Panc1 (cell line): ENCODE measurements around the gene NUDCD2. TPM values are rescaled to one million over a fixed set of nuclear protein-coding genes. Genes with fewer than 3 reads are reported as not detected.

Experiments used
- ATAC-seq: fragments of 200-7000 bp; cut with Tn5 transposase; 2 replicates; pipeline ENCODE4 v1.9.1; 2020; ENCODE audit warnings: mild to moderate bottlenecking, moderate library complexity
- BruUV-seq: library from RNA; stranded (reverse); fragments of 400-500 nt; replicated peaks from 2 replicates; lab custom pipeline; 2021; lab: Mats Ljungman, UMichigan
- CTCF ChIA-PET: fragments of 300-600 bp; sonication (Branson Sonifier 250); formaldehyde crosslinking; loops from one replicate; lab custom pipeline; 2022; ENCODE audit warnings: antibody characterized with exemption; lab: Charles Lee
- POLR2A ChIA-PET: fragments of 300-600 bp; sonication (Branson Sonifier 250); formaldehyde crosslinking; loops from one replicate; lab custom pipeline; 2022; ENCODE audit warnings: antibody characterized with exemption; lab: Charles Lee
- DNase-seq: peaks from one replicate; pipeline ENCODE4 v3.0.0-alpha.2; 2010; ENCODE audit warnings: low read depth, low spot score
- H3K27ac ChIP-seq: 2 replicates; pipeline ENCODE4 v1.5.1; 2011; ENCODE audit warnings: mild to moderate bottlenecking, low read length, inconsistent platforms
- H3K27me3 ChIP-seq: fragments of 200-500 bp; sonication (Bioruptor generic); 2 replicates; pipeline ENCODE4 v1.6.0; 2014; ENCODE audit warnings: low read length, inconsistent platforms; ENCODE audit not compliant: control insufficient read depth, insufficient read depth
- H3K36me3 ChIP-seq: fragments of 200-500 bp; sonication (Bioruptor generic); 2 replicates; pipeline ENCODE4 v1.5.1; 2014; ENCODE audit warnings: inconsistent platforms, mild to moderate bottlenecking, low read length, moderate library complexity; ENCODE audit not compliant: control insufficient read depth, insufficient read depth
- H3K4me1 ChIP-seq: 2 replicates; pipeline ENCODE4 v1.5.1; 2011; ENCODE audit warnings: inconsistent platforms, mild to moderate bottlenecking, low read length, moderate library complexity; ENCODE audit not compliant: control insufficient read depth, insufficient read depth
- H3K4me3 ChIP-seq, 2 experiments: 2 replicates each; pipeline ENCODE4 v1.5.1; 2011 to 2012; ENCODE audit warnings: low read depth in 2 of 2, low read length in 2 of 2, mild to moderate bottlenecking in 2 of 2, inconsistent platforms in 1 of 2, moderate library complexity in 1 of 2
- H3K9me3 ChIP-seq: fragments of 200-500 bp; sonication (Bioruptor generic); 2 replicates; pipeline ENCODE4 v1.5.1; 2014; ENCODE audit warnings: low read depth, mild to moderate bottlenecking, inconsistent platforms, low read length, moderate library complexity; ENCODE audit not compliant: control insufficient read depth, insufficient read depth
- POLR2AphosphoS5 ChIP-seq: IDR thresholded peaks from 2 replicates; pipeline ENCODE4 v1.6.1; 2012; ENCODE audit warnings: mild to moderate bottlenecking, low read depth, low read length, moderate library complexity
- REST ChIP-seq, 2 experiments: IDR thresholded peaks; 2 replicates each; pipeline ENCODE4 v1.6.1; 2011 to 2012; ENCODE audit warnings: low read depth in 2 of 2, control low read depth in 1 of 2, low read length in 1 of 2, mild to moderate bottlenecking in 1 of 2, moderate library complexity in 1 of 2; ENCODE audit not compliant: insufficient read depth in 1 of 2
- SIN3A ChIP-seq: IDR thresholded peaks from 2 replicates; pipeline ENCODE4 v1.6.1; 2012; ENCODE audit warnings: low read depth, mild to moderate bottlenecking, low read length, moderate library complexity, borderline replicate concordance; ENCODE audit not compliant: insufficient read depth
- TCF7L2 ChIP-seq: IDR thresholded peaks from 2 replicates; pipeline ENCODE4 v1.6.1; 2011; ENCODE audit warnings: mild to moderate bottlenecking, low read depth, low read length, inconsistent platforms
- in situ Hi-C: cut with HindIII; loops from 2 replicates; pipeline ENCODE4 v1.10.0; 2016; ENCODE audit warnings: low sequenced_read_pairs, low pct_unique_long_range_greater_than_20kb
- intact Hi-C: fragments of 100-400 bp; cut with micrococcal nuclease; formaldehyde crosslinking; loops from one replicate; pipeline ENCODE4 v1.10.0; 2022; ENCODE audit not compliant: unreplicated experiment
- total RNA-seq: library from RNA; stranded (reverse); gene quantifications from one replicate; pipeline ENCODE4 v1.2.1, GENCODE V29; 2021; ENCODE audit not compliant: unreplicated experiment
- TF ChIP-seq, protein P1 (sequence below): fragments of 450-650 bp; IDR thresholded peaks from 2 replicates; pipeline ENCODE4 v1.5.1; 2017; ENCODE audit warnings: mild to moderate bottlenecking

NUDCD2 gene
- total RNA-seq, 1 experiment from 2014 or later, result 58.6 TPM

DNA sequence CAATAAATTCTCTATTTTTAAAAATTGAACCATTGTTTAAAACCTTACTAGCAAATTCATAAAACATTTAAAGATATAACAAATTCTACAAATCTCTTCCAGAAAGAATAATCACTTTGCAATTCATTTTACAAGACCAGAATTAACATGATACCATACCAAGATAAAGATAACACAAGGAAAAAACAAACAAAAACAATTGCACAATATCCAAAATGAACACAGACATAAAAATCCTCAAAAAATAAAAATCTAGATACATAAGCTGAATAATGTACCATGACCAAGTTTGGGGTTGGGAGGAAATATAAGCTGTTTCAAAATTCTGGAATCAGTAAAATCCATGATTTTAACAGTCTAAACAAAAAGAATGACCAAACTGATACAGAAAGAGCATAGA lies 11.4 kb downstream of the NUDCD2 start:
- ChIA-PET POLR2A (no interaction called here), CTCF (no interaction called here)
- no peak overlapping the region for H3K27ac ChIP-seq
- H3K4me3 ChIP-seq, result no peak overlapping the region
- no peak for TF ChIP-seq POLR2AphosphoS5
- no peaks in the 10 kb centered on the region for H3K27me3 ChIP-seq
- H3K9me3 ChIP-seq, result no peaks in the 10 kb centered on the region
- DNase-seq, result no peak
- in situ Hi-C loops, result no loop called here
- H3K36me3 ChIP-seq, result peaks cover 43% of the 10 kb centered on the region
- H3K4me1 ChIP-seq, result no peaks in the 10 kb centered on the region
- BruUV-seq, result TSS peak; percentile 3
- intact Hi-C loops, result no loop called here
- no peak for ATAC-seq

- H3K4me3 ChIP-seq, result no peak overlapping the region
- no peak for TF ChIP-seq SIN3A
- no peak for TF ChIP-seq POLR2AphosphoS5
- TF ChIP-seq TCF7L2, result no peak
- TF ChIP-seq, protein P1, sequence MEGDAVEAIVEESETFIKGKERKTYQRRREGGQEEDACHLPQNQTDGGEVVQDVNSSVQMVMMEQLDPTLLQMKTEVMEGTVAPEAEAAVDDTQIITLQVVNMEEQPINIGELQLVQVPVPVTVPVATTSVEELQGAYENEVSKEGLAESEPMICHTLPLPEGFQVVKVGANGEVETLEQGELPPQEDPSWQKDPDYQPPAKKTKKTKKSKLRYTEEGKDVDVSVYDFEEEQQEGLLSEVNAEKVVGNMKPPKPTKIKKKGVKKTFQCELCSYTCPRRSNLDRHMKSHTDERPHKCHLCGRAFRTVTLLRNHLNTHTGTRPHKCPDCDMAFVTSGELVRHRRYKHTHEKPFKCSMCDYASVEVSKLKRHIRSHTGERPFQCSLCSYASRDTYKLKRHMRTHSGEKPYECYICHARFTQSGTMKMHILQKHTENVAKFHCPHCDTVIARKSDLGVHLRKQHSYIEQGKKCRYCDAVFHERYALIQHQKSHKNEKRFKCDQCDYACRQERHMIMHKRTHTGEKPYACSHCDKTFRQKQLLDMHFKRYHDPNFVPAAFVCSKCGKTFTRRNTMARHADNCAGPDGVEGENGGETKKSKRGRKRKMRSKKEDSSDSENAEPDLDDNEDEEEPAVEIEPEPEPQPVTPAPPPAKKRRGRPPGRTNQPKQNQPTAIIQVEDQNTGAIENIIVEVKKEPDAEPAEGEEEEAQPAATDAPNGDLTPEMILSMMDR, result no peak
- TF ChIP-seq REST (IDR thresholded peaks at IDR 0.05; ENCODE audit: insufficient read depth in 1 of 2, low read depth in 2 of 2, low read length in 1 of 2), result no peak
- H3K27me3 ChIP-seq, result no peaks in the 10 kb centered on the region
- no TSS peak for BruUV-seq
- H3K36me3 ChIP-seq, result peaks cover 39% of the 10 kb centered on the region
- ChIA-PET POLR2A (no interaction called here), CTCF (no interaction called here)
- no peaks in the 10 kb centered on the region for H3K9me3 ChIP-seq
- ATAC-seq (no peak), DNase-seq (no peak)
- in situ Hi-C loops, result no loop called here
- intact Hi-C loops, result no loop called here
- H3K4me1 ChIP-seq, result no peaks in the 10 kb centered on the region
- H3K27ac ChIP-seq, result no peak overlapping the region
These were observed 12.0 kb downstream of the NUDCD2 start for GRCh38 chr5:163447875-163448274.

- BruUV-seq, result no TSS peak
- no peaks in the 10 kb centered on the region for H3K4me1 ChIP-seq
- ChIA-PET CTCF (no interaction called here), POLR2A (no interaction called here)
- TF ChIP-seq POLR2AphosphoS5, result no peak
- TF ChIP-seq, protein P1, result no peak
- TF ChIP-seq SIN3A, result no peak
- TF ChIP-seq TCF7L2, result no peak
- no peak for TF ChIP-seq REST (IDR thresholded peaks at IDR 0.05; ENCODE audit: insufficient read depth in 1 of 2, low read depth in 2 of 2, low read length in 1 of 2)
- peaks cover 40% of the 10 kb centered on the region for H3K36me3 ChIP-seq
- H3K27ac ChIP-seq, result no peak overlapping the region
- in situ Hi-C loops, result no loop called here
- no peak overlapping the region for H3K4me3 ChIP-seq
- intact Hi-C loops, result no loop called here
- H3K27me3 ChIP-seq, result no peaks in the 10 kb centered on the region
- DNase-seq (no peak), ATAC-seq (no peak)
- no peaks in the 10 kb centered on the region for H3K9me3 ChIP-seq
These were observed 12.7 kb downstream of the NUDCD2 start for GRCh38 chr5:163447191-163447590.
